HL-60 (cell line): ENCODE results near the gene TMC8.
"Not testable (repeated sequence)": the region's sequence is repeated elsewhere in the genome, so short reads cannot be mapped to it uniquely, and the experiment has no call there.

ENCODE experiments used
- CTCF ChIP-seq: IDR thresholded peaks from one replicate; pipeline ENCODE4 v1.5.1; 2011; ENCODE audit warnings: low read length, control low read depth, inconsistent platforms; ENCODE audit not compliant: insufficient read depth
- GABPA ChIP-seq: IDR thresholded peaks from 2 replicates; pipeline ENCODE4 v1.6.1; 2012; ENCODE audit warnings: low read depth
- POLR2AphosphoS5 ChIP-seq: IDR thresholded peaks from 2 replicates; pipeline ENCODE4 v1.6.1; 2012; ENCODE audit warnings: low read depth
- REST ChIP-seq: IDR thresholded peaks from 2 replicates; pipeline ENCODE4 v1.6.1; 2012; ENCODE audit warnings: low read depth; ENCODE audit not compliant: insufficient replicate concordance
- SPI1 ChIP-seq: IDR thresholded peaks from 2 replicates; pipeline ENCODE4 v1.6.1; 2012; ENCODE audit warnings: low read depth, mild to moderate bottlenecking, borderline replicate concordance

GRCh38 chr17:78171591-78172248 lies 41.1 kb downstream of the TMC8 start:
- not testable (repeated sequence) for TF ChIP-seq CTCF, GABPA, REST, POLR2AphosphoS5, SPI1
